Uterine smooth muscle cell (primary cell): ENCODE measurements around the gene ZZZ3. TPM values are rescaled to one million over a fixed set of nuclear protein-coding genes. Genes with fewer than 3 reads are reported as not detected.

Source experiments
- total RNA-seq: library from RNA; depleted of rRNA; stranded (reverse); fragments of >200 nt; gene quantifications from 2 replicates; pipeline ENCODE4 v1.2.3, GENCODE V29; 2014

ZZZ3 gene
- total RNA-seq, result 98.3 and 108 TPM in 2 replicates

GRCh38 chr1:77682460-77683159, at the start of gene ZZZ3:
ZZZ3 (minus strand) TSS chr1:77682658; CDS start chr1:77633354, 49,304 bp downstream.

Other genes with a start within 250 kb of the ZZZ3 start
- 92.5 and 93.6 TPM in 2 replicates for gene USP33, start 77.2 kb upstream of the ZZZ3 start, total RNA-seq
- 13.2 and 16.4 TPM in 2 replicates for gene MIGA1, start 97.0 kb upstream of the ZZZ3 start, total RNA-seq
- gene NEXN, start 206.0 kb upstream of the ZZZ3 start, total RNA-seq, result 13.5 and 16.0 TPM in 2 replicates